ENCODE data around the gene APPL2.

APPL2 gene

DNA sequence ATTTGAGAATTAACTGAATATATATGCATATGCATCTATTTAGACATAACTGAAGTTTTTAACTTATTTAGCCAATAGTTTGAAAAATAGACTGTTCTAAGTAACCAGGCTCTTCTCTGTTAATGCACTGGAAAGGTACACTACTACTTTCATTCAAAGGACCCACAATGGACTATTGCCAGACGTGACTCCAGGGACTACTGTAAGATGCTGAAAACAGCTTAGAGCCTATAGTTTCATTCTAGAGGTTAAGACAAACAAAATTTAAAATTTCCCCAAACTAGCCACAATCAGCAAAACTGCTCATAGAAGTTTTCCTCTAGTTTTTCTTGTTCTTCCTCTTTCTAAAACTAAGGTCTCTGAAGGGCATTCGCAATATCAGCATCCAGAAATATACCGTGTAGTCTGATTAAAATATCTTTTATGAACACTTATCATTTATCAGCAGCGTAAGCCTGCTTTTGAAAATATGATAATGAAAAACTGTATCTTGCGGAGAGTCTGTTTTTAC lies 10.4 kb downstream of the APPL2 start:
- Histone ChIP-seq H3K36me3 (ENCODE audit: low read depth) (peaks cover 46% of the 10 kb centered on the region), H3K9me3 (ENCODE audit: severe bottlenecking) (no peaks in the 10 kb centered on the region), H3K27me3 (ENCODE audit: insufficient read depth, poor library complexity, severe bottlenecking) (no peaks in the 10 kb centered on the region), H3K27ac (ENCODE audit: poor library complexity, severe bottlenecking) (no peak overlapping the region), H3K4me1 (ENCODE audit: insufficient read depth, poor library complexity, severe bottlenecking) (no peaks in the 10 kb centered on the region), H3K4me3 (ENCODE audit: severe bottlenecking) (no peak overlapping the region)
- TF ChIP-seq CTCF (IDR thresholded peaks at IDR 0.05; ENCODE audit: poor library complexity, severe bottlenecking), result no peak
- ATAC-seq (ENCODE audit: low read depth) (no peak), DNase-seq (ENCODE audit: low spot score) (no peak)

DNA sequence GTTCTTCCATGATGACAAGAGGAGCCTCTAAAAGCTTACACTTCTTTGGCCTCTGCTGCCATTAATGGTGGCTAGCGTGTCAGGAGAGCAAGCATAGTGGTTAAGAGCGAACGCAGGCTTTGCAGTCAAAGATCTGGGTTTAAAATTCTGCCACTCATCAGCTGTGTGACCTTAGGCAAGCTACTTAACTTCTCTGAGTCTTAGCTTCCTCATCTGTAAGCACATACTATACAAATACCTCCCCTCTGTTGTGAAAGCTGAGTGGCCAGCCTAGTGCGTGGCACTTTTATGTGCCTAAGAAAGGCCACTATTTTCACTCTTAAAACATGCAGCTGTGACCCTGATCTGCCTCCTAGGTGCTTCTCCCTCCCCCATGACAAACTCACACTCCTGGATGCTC lies 11.6 kb downstream of the APPL2 start:
- Histone ChIP-seq H3K27ac (ENCODE audit: poor library complexity, severe bottlenecking) (no peak overlapping the region), H3K4me1 (ENCODE audit: insufficient read depth, poor library complexity, severe bottlenecking) (no peaks in the 10 kb centered on the region), H3K36me3 (ENCODE audit: low read depth) (peaks cover 46% of the 10 kb centered on the region), H3K4me3 (ENCODE audit: severe bottlenecking) (no peak overlapping the region), H3K27me3 (ENCODE audit: insufficient read depth, poor library complexity, severe bottlenecking) (no peaks in the 10 kb centered on the region), H3K9me3 (ENCODE audit: severe bottlenecking) (no peaks in the 10 kb centered on the region)
- no peak for TF ChIP-seq CTCF (IDR thresholded peaks at IDR 0.05; ENCODE audit: poor library complexity, severe bottlenecking)
- no peak for DNase-seq (ENCODE audit: low spot score)
- no peak for ATAC-seq (ENCODE audit: low read depth)

GRCh38 chr12:105223884-105224283 lies 12.1 kb downstream of the APPL2 start:
- Histone ChIP-seq H3K9me3 (ENCODE audit: severe bottlenecking) (no peaks in the 10 kb centered on the region), H3K27me3 (ENCODE audit: insufficient read depth, poor library complexity, severe bottlenecking) (no peaks in the 10 kb centered on the region), H3K27ac (ENCODE audit: poor library complexity, severe bottlenecking) (no peak overlapping the region), H3K4me1 (ENCODE audit: insufficient read depth, poor library complexity, severe bottlenecking) (no peaks in the 10 kb centered on the region), H3K36me3 (ENCODE audit: low read depth) (peaks cover 46% of the 10 kb centered on the region), H3K4me3 (ENCODE audit: severe bottlenecking) (no peak overlapping the region)
- no peak for TF ChIP-seq CTCF (IDR thresholded peaks at IDR 0.05; ENCODE audit: poor library complexity, severe bottlenecking)
- ATAC-seq (ENCODE audit: low read depth), result no peak
- no peak for DNase-seq (ENCODE audit: low spot score)

DNA sequence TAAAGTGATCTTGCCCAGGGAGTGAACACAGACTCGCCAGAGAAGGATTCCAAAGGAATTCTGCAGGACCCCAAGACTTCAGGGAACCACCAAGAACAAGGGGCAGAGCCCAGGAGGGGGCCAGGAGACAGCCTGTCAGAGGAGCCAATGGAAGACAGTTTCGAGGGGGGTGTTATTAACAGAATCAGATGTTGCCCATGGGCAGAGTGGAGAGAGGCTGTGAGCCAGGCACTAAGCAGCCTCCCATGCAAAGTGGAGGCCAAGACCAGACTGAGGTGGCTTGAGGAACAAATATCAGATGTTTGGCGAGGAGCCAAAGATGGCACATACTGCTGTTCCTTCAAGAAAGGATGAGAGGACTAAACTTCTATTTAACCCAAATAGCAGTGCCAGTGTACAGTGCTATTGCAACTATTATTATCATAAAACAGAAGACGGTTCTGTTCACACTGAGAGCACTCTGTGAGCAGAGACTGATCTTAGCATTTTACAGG lies 12.6 kb downstream of the APPL2 start:
- H3K27ac ChIP-seq (ENCODE audit: poor library complexity, severe bottlenecking), result no peak overlapping the region
- H3K9me3 ChIP-seq (ENCODE audit: severe bottlenecking), result no peaks in the 10 kb centered on the region
- DNase-seq (ENCODE audit: low spot score), result no peak
- ATAC-seq (ENCODE audit: low read depth), result no peak
- H3K4me3 ChIP-seq (ENCODE audit: severe bottlenecking), result no peak overlapping the region
- no peaks in the 10 kb centered on the region for H3K4me1 ChIP-seq (ENCODE audit: insufficient read depth, poor library complexity, severe bottlenecking)
- peaks cover 41% of the 10 kb centered on the region for H3K36me3 ChIP-seq (ENCODE audit: low read depth)
- no peaks in the 10 kb centered on the region for H3K27me3 ChIP-seq (ENCODE audit: insufficient read depth, poor library complexity, severe bottlenecking)
- no peak for TF ChIP-seq CTCF (IDR thresholded peaks at IDR 0.05; ENCODE audit: poor library complexity, severe bottlenecking)

DNA sequence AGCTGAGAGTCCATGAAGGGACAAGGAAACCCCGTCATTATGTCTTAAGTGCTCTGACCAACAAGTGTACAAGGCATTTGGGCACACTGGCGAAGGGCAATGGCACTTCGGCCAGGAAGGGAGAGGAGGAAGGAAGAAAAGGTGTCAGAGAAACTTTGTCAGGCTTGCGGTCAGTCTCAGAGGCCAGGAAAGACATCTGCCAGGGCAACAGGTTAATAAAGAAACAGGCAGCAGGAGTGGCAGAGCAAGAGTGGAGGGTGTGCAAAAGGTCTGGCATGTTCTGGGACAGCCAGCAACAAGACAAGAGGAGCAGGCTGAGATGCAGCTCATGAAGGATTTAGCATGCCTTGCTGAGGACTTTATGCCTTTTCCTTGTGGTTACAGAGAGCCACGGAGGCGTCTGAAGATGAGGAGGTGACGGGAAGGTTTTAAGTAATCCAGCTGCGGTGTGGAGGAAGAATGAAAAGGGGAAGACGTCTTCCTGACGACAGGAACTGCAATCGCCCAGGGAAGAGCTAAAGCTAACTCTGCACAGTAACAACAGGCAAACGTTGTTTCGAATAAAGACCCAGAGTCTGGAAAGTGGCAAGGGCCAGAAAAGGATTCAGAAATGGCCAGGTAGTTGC lies 13.1 kb downstream of the APPL2 start:
- H3K27me3 ChIP-seq (ENCODE audit: insufficient read depth, poor library complexity, severe bottlenecking), result no peaks in the 10 kb centered on the region
- no peak overlapping the region for H3K4me3 ChIP-seq (ENCODE audit: severe bottlenecking)
- peaks cover 36% of the 10 kb centered on the region for H3K36me3 ChIP-seq (ENCODE audit: low read depth)
- ATAC-seq (ENCODE audit: low read depth), result no peak
- H3K9me3 ChIP-seq (ENCODE audit: severe bottlenecking), result no peaks in the 10 kb centered on the region
- no peak for TF ChIP-seq CTCF (IDR thresholded peaks at IDR 0.05; ENCODE audit: poor library complexity, severe bottlenecking)
- H3K4me1 ChIP-seq (ENCODE audit: insufficient read depth, poor library complexity, severe bottlenecking), result no peaks in the 10 kb centered on the region
- DNase-seq (ENCODE audit: low spot score), result no peak
- no peak overlapping the region for H3K27ac ChIP-seq (ENCODE audit: poor library complexity, severe bottlenecking)
